ENCODE measurements around the gene ATAD3B. TPM values are rescaled to one million over a fixed set of nuclear protein-coding genes. Genes with fewer than 3 reads are reported as not detected.
A peak's percentile ranks its signal among the peaks of the same experiment; 100 is the strongest.

Gene ATAD3B, protein sequence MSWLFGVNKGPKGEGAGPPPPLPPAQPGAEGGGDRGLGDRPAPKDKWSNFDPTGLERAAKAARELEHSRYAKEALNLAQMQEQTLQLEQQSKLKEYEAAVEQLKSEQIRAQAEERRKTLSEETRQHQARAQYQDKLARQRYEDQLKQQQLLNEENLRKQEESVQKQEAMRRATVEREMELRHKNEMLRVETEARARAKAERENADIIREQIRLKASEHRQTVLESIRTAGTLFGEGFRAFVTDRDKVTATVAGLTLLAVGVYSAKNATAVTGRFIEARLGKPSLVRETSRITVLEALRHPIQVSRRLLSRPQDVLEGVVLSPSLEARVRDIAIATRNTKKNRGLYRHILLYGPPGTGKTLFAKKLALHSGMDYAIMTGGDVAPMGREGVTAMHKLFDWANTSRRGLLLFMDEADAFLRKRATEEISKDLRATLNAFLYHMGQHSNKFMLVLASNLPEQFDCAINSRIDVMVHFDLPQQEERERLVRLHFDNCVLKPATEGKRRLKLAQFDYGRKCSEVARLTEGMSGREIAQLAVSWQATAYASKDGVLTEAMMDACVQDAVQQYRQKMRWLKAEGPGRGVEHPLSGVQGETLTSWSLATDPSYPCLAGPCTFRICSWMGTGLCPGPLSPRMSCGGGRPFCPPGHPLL
- 10 to 100 TPM; 26.2 to 39.2 TPM for total RNA-seq

DNA sequence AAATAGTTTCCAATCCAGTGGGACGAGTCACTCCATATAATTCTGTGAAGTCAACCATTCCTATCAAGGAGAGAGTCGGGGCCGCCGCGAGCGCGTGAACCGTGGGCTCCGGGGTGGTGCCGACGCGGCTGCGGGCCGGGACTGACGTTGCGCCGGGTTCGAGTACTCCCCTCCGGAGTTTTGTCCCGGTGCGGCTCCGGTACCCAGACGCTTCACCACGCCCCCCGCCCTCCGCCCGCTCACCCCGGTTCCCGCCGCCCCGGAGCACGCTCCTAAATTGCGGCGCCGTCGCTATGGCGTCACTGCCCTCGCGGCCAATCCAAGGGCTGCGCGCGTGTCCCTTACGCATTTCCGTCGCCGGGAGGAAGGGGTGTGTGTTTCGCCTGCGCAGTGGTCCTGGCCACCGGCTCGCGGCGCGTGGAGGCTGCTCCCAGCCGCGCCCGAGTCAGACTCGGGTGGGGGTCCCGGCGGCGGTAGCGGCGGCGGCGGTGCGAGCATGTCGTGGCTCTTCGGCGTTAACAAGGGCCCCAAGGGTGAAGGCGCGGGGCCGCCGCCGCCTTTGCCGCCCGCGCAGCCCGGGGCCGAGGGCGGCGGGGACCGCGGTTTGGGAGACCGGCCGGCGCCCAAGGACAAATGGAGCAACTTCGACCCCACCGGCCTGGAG, at the start of gene ATAD3B:
Gene ATAD3B (plus strand): TSS at position 377 of the 664 bp plus-strand sequence. CDS start 120 bp downstream, at position 497.
- Mint-ChIP-seq H3K27me3 (no peaks in the 10 kb centered on the region), H3K9me3 (ENCODE audit: low read depth) (no peaks in the 10 kb centered on the region), H3K27ac (peak within 1 kb of the TSS; percentile 67), H3K4me3 (peak within 1 kb of the TSS; percentile 89), H3K4me1 (peaks cover 21% of the 10 kb centered on the region), H3K36me3 (ENCODE audit: low read depth) (peaks cover 2% of the 10 kb centered on the region)
- ATAC-seq (peak; percentile 97), DNase-seq (peak; percentile 98)
- POLR2A ChIA-PET: no interaction called here
- CTCF ChIA-PET: interaction anchor here (0.6 kb wide), 1 partner anchor 144 kb away, joined by 3 read pairs; the partner anchor contains the start of gene MIB2
- intact Hi-C loops (cut with DNase I, micrococcal nuclease): loop anchor here in 1 of 2 experiments (1.0 to 2.0 kb wide), 16 partner anchors 36 to 447 kb away; partner anchors contain the start of genes AURKAIP1, C1orf159, CCNL2 and CDK11B

DNA sequence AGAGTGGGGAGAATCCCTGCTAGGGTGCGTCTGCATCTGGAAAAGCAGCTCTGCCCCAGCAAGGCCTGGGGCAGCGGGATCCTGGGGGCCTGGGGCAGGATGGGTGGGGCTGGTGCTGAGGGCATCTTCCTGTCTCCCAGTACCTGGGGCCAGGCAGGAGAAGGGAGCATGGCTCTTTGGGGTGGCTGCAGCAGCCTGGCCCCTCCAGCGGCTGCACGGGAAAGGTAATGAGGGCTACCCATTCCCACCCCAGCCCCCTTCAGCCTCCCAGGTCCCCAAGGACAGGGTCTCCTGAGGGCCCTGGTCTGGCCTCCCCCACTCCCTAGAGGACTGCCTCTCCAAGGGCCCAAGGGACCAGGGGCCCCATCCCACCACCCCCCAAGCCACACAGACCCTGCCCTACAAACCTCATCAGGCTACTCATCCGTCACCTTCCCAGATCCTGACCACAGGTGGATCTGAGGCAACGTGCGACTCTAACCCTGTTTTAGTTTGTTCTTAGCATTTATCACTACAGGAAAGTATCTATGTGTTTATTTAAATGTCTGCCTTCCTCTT, 49.6 kb upstream of the ATAD3B start:
- Mint-ChIP-seq H3K4me1 (peaks cover 7% of the 10 kb centered on the region), H3K36me3 (ENCODE audit: low read depth) (no peaks in the 10 kb centered on the region), H3K9me3 (ENCODE audit: low read depth) (no peaks in the 10 kb centered on the region), H3K27ac (no peak overlapping the region), H3K4me3 (no peak overlapping the region), H3K27me3 (peaks cover 15% of the 10 kb centered on the region)
- intact Hi-C loops (cut with DNase I, micrococcal nuclease): no loop called here
- DNase-seq: no peak
- ATAC-seq: no peak
- POLR2A ChIA-PET: no interaction called here
- CTCF ChIA-PET: no interaction called here

DNA sequence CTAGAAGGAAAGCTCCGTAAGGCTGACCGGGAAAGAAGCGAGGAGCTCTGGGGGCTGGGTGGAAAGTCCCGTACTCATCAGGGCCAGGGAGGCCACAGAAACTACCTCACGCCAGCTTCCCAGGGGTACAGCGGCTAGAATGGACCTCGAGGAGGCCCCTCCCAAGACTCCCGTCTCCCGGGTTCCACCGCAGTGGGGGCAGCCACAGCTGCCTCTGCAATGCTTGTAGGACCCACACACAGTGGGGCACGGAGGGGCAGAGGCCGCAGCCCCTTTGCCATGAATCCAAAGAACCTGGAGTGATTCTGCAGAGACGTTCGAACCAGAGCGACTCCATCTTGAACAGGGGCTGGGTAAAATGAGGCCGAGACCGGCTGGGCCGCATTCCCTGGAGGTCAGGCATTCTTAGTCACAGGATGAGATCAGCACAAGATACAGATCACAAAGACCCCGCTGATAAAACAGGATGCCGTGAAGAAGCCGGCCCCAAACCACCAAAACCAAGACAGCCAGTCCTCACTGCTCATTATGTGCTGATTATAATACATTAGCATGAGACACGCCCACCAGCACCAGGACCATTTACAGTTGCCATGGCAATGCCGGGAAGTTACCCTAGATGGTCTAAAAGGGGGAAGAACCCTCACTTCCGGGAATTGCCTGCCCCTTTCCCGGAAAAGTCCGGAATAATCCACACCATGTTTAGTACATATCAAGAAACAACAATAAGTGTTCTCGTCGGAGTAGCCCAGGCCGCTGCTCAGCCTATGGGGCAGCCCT, 48.9 kb upstream of the ATAD3B start:
- DNase-seq (peak; percentile 16), ATAC-seq (no peak)
- H3K27ac Mint-ChIP-seq: no peak overlapping the region
- H3K9me3 Mint-ChIP-seq (ENCODE audit: low read depth): no peaks in the 10 kb centered on the region
- H3K27me3 Mint-ChIP-seq: peaks cover 15% of the 10 kb centered on the region
- no peaks in the 10 kb centered on the region for H3K36me3 Mint-ChIP-seq (ENCODE audit: low read depth)
- no peak overlapping the region for H3K4me3 Mint-ChIP-seq
- ChIA-PET CTCF (interaction anchor here (0.6 kb wide), 2 partner anchors 11 to 177 kb away, joined by 3 read pairs; no protein-coding TSS in a partner anchor), POLR2A (no interaction called here)
- intact Hi-C loops (cut with DNase I, micrococcal nuclease): no loop called here
- H3K4me1 Mint-ChIP-seq: peaks cover 6% of the 10 kb centered on the region

DNA sequence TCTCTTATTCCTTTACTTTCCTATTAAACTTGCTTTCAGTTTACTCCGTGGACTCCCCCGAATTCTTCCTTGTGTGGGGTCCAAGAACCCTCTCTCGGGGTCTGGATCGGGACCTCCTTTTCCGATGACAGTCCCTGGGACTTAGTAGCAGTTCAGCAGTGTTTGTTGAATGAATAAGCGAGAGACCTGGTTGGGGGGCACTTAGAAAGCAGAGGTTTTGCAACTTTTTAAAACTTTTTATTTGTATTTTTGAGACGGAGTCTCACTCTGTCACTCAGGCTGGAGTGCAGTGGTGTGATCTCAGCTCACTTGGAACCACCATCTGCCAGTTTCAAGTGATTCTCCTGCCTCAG, 48.3 kb upstream of the ATAD3B start:
- POLR2A ChIA-PET: no interaction called here
- intact Hi-C loops (cut with DNase I, micrococcal nuclease): no loop called here
- DNase-seq: no peak
- Mint-ChIP-seq H3K36me3 (ENCODE audit: low read depth) (no peaks in the 10 kb centered on the region), H3K27me3 (peaks cover 15% of the 10 kb centered on the region), H3K4me1 (peaks cover 2% of the 10 kb centered on the region), H3K4me3 (no peak overlapping the region), H3K27ac (no peak overlapping the region), H3K9me3 (ENCODE audit: low read depth) (no peaks in the 10 kb centered on the region)
- ATAC-seq: no peak
- CTCF ChIA-PET: interaction anchor here (0.6 kb wide), 2 partner anchors 10 to 178 kb away, joined by 3 read pairs; no protein-coding TSS in a partner anchor

DNA sequence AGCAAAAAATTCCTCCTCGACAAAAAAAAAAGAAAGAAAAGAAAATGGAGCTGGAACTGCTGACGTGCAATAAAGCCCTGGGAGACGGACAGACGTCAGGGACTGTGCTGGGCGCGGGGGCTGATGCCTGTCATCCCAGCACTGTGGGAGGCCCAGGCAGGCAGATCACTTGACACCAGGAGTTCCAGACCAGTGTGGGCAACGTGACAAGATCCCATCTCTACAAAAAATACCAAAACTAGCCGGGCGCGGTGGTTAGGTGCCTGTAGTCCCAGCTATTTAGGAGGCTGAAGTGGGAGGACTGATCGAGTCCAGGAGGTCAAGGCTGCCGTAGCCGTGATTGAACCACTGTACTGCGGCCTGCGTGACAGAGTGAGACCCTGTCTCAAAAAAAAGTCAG, 46.9 kb upstream of the ATAD3B start:
- no peak overlapping the region for H3K4me3 Mint-ChIP-seq
- H3K9me3 Mint-ChIP-seq (ENCODE audit: low read depth): no peaks in the 10 kb centered on the region
- ChIA-PET CTCF (no interaction called here), POLR2A (interaction anchor here (0.9 kb wide), 1 partner anchor 14 kb away, joined by 3 read pairs; no protein-coding TSS in a partner anchor)
- H3K4me1 Mint-ChIP-seq: peaks cover 4% of the 10 kb centered on the region
- H3K36me3 Mint-ChIP-seq (ENCODE audit: low read depth): no peaks in the 10 kb centered on the region
- ATAC-seq (no peak), DNase-seq (no peak)
- no peak overlapping the region for H3K27ac Mint-ChIP-seq
- H3K27me3 Mint-ChIP-seq: peaks cover 22% of the 10 kb centered on the region
- intact Hi-C loops (cut with DNase I, micrococcal nuclease): no loop called here

DNA sequence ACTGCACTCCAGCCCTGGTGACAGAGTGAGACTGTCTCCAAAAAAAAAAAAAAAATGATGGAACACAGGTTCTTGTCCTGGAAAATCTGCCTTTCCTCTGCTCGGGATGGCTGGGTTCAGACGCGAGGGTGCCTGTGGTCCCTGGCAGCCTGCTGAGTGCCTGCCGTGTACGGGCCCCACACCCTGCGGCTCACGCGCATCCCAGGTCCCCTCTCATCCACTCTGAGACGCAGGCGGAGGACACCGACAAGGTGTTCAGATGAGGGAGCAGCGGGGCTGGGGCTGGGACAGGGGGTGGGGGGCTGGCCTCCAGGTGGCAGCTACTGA, 46.2 kb upstream of the ATAD3B start:
- DNase-seq (no peak), ATAC-seq (no peak)
- Mint-ChIP-seq H3K4me1 (peaks cover 4% of the 10 kb centered on the region), H3K9me3 (ENCODE audit: low read depth) (no peaks in the 10 kb centered on the region), H3K4me3 (no peak overlapping the region), H3K27ac (no peak overlapping the region), H3K27me3 (peaks cover 26% of the 10 kb centered on the region), H3K36me3 (ENCODE audit: low read depth) (no peaks in the 10 kb centered on the region)
- POLR2A ChIA-PET: interaction anchor here (0.9 kb wide), 1 partner anchor 13 kb away, joined by 3 read pairs; no protein-coding TSS in a partner anchor
- CTCF ChIA-PET: interaction anchor here (0.6 kb wide), 1 partner anchor 1214 kb away, joined by 3 read pairs; no protein-coding TSS in a partner anchor
- intact Hi-C loops (cut with DNase I, micrococcal nuclease): no loop called here

DNA sequence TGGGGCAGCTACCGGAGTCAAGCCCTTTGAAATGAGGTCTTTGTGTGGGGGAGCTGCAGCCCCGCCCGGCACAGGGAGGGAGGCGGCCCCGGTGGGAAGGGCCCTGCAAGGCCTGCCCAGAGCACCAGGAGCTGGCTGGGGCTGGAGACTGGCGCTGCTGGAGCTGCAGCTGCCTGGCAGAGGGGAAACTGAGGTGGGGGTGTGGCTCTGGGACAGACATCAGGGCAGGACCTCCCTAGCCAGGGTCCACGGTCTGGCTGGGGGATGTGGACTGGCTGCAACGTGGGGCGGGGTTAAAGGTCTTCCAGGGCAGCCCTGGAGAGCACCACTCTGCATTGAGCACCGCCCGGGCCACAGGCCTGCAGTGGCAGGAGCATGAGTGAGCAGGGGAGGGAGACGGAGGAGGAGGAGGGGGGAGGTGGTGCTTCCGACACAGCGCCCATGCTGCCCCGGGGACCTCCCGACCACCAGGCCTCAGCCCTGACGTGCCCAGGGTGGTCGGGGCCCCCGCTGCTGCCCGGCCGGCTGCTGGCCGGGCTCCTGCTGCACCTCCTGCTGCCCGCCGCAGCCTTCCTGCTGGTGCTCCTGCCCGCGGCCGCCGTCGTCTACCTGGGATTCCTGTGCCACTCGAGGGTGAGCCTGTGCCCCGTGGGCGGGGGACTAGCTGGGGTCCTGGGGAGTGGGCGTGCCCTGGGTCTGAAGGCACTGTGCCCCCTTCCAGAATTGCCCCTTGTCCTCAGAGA, 45.6 kb upstream of the ATAD3B start:
- ATAC-seq: no peak
- no peak overlapping the region for H3K27ac Mint-ChIP-seq
- H3K27me3 Mint-ChIP-seq: peaks cover 26% of the 10 kb centered on the region
- peak; percentile 13 for DNase-seq
- H3K9me3 Mint-ChIP-seq (ENCODE audit: low read depth): no peaks in the 10 kb centered on the region
- ChIA-PET POLR2A (no interaction called here), CTCF (interaction anchor here (0.6 kb wide), 1 partner anchor 1213 kb away, joined by 3 read pairs; no protein-coding TSS in a partner anchor)
- no peaks in the 10 kb centered on the region for H3K36me3 Mint-ChIP-seq (ENCODE audit: low read depth)
- H3K4me1 Mint-ChIP-seq: peaks cover 4% of the 10 kb centered on the region
- intact Hi-C loops (cut with DNase I, micrococcal nuclease): no loop called here
- H3K4me3 Mint-ChIP-seq: no peak overlapping the region

DNA sequence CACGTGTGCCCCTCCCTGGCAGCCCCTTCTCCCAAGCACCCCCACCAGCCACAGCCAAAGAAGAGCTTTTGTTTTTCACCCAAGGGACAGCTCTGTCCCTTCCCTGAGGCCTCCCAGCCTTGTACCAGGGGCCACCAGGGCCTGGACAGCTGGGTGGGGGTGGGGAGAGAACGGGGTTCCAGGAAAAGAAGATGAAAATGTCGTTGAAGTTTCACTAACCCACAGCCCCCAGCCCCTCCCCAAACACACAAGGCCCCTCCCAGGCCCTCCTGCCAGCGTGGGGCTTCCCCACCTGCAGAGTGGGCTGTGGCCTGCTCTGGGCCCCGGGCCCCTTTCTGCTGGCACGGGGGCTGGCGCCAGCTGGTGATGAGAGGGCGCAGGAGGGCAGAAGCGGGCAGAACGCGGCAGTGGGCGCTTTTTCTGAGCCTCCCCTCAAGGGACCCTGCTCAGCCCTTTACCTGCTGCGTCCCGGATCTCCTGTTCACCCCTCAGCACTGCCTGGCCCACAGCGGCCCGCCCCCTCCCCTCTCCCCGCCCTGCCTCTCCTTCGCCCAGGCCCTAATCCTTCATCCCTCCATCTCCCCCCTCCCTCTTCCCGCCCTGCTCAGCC, 45.0 kb upstream of the ATAD3B start:
- Mint-ChIP-seq H3K4me1 (peaks cover 4% of the 10 kb centered on the region), H3K27ac (no peak overlapping the region), H3K9me3 (ENCODE audit: low read depth) (no peaks in the 10 kb centered on the region), H3K27me3 (peaks cover 26% of the 10 kb centered on the region), H3K4me3 (no peak overlapping the region), H3K36me3 (ENCODE audit: low read depth) (no peaks in the 10 kb centered on the region)
- DNase-seq: peak; percentile 37
- ChIA-PET CTCF (no interaction called here), POLR2A (no interaction called here)
- peak; percentile 12 for ATAC-seq
- intact Hi-C loops (cut with DNase I, micrococcal nuclease): no loop called here

DNA sequence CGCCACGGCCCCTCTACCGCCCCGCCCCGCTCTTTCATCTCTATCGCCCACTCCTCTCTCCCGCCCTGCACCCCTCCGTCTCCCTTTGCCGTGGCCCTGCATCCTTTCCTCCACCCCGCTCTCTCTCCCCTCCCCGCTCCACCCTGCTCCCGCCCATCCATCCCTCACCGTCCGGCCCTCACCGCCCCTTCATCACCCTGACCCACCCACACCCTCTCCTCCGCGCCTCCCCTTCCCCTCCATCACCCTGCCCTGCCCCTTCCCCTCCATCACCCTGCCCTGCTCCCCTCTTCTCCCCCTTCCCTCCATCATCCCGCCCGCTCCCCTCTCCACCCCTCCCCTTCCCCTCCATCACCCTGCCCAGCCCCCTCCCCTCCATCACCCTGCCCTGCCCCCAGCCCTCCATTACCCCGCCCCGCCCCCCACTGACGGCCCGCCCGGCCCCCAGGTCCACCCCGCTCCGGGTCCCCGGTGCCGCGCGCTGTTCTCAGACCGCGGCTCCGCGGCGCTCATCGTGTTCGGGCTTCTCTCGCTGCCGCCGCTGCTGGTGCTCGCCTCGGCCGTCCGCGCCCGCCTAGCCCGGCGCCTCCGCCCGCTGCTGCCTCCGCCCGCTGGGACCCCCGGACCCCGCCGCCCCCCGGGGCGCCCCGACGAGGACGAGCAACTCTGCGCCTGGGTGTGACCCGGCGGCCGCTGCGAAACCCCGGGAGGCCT, 44.3 kb upstream of the ATAD3B start:
- Mint-ChIP-seq H3K36me3 (ENCODE audit: low read depth) (no peaks in the 10 kb centered on the region), H3K27me3 (peaks cover 26% of the 10 kb centered on the region), H3K9me3 (ENCODE audit: low read depth) (no peaks in the 10 kb centered on the region), H3K4me1 (peaks cover 4% of the 10 kb centered on the region), H3K4me3 (no peak overlapping the region), H3K27ac (no peak overlapping the region)
- DNase-seq (peak; percentile 27), ATAC-seq (peak; percentile 37)
- intact Hi-C loops (cut with DNase I, micrococcal nuclease): no loop called here
- ChIA-PET CTCF (no interaction called here), POLR2A (no interaction called here)

DNA sequence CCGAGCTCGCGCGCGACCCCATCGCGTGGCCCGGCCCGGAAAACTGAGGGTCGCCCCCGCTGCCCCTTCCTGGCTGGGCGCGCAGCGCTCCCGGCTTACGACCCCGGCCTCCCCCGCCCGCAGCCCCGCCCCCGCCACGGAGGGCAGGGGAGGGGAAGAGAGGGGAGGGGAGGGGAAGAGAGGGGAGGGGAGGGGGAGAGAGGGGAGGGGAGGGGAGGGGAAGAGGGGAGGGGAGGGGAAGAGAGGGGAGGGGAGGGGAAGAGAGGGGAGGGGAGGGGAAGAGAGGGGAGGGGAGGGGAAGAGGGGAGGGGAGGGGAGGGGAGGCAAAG, 43.8 kb upstream of the ATAD3B start:
- intact Hi-C loops (cut with DNase I, micrococcal nuclease): no loop called here
- no peaks in the 10 kb centered on the region for H3K36me3 Mint-ChIP-seq (ENCODE audit: low read depth)
- ChIA-PET CTCF (no interaction called here), POLR2A (no interaction called here)
- H3K4me1 Mint-ChIP-seq: peaks cover 4% of the 10 kb centered on the region
- ATAC-seq (no peak), DNase-seq (no peak)
- H3K4me3 Mint-ChIP-seq: no peak overlapping the region
- H3K27ac Mint-ChIP-seq: no peak overlapping the region
- H3K27me3 Mint-ChIP-seq: peaks cover 27% of the 10 kb centered on the region
- no peaks in the 10 kb centered on the region for H3K9me3 Mint-ChIP-seq (ENCODE audit: low read depth)

Measured in activated CD4-positive, alpha-beta T cell treated with anti-CD3 and anti-CD28 coated beads for 36 hours (primary cell).